HepG2 (cell line): ENCODE results near the gene SOX13. TPM values are rescaled to one million over a fixed set of nuclear protein-coding genes. Genes with fewer than 3 reads are reported as not detected.

Experiments
- ATF7 ChIP-seq, 2 experiments: fragments of 450-650 bp in 1 of 2; sonication (generic) in 1 of 2; formaldehyde crosslinking in 1 of 2; IDR thresholded peaks; 2 replicates each; pipeline versions ENCODE4 v1.4.0 to v1.6.1; 2016 to 2020; ENCODE audit warnings: antibody characterized with exemption in 1 of 2, mild to moderate bottlenecking in 1 of 2, missing genetic modification reagents in 1 of 2
- BCLAF1 ChIP-seq: fragments of 450-650 bp; IDR thresholded peaks from 2 replicates; pipeline ENCODE4 v1.6.1; 2017; ENCODE audit warnings: mild to moderate bottlenecking
- BORCS8-MEF2B ChIP-seq: sonication (generic); formaldehyde crosslinking; IDR thresholded peaks from 2 replicates; pipeline ENCODE4 v1.8.0; 2022; ENCODE audit warnings: mild to moderate bottlenecking, missing genetic modification reagents
- HIVEP1 ChIP-seq: sonication (generic); formaldehyde crosslinking; IDR thresholded peaks from 2 replicates; pipeline ENCODE4 v1.4.0; 2020; ENCODE audit warnings: mild to moderate bottlenecking, missing genetic modification reagents
- HNRNPUL1 ChIP-seq: fragments of 200-400 bp; formaldehyde crosslinking; IDR thresholded peaks from 2 replicates; pipeline ENCODE4 v1.6.1; 2017; ENCODE audit warnings: low read depth, mild to moderate bottlenecking, low read length, moderate library complexity
- KDM4B ChIP-seq: sonication (generic); formaldehyde crosslinking; IDR thresholded peaks from 2 replicates; pipeline ENCODE4 v1.4.0; 2020; ENCODE audit warnings: missing genetic modification reagents
- MAFF ChIP-seq: IDR thresholded peaks from 2 replicates; pipeline ENCODE4 v1.6.1; 2011; ENCODE audit warnings: low read depth, low read length, improper control_type of control experiment
- PAF1 ChIP-seq: IDR thresholded peaks from 2 replicates; pipeline ENCODE4 v1.6.1; 2016; ENCODE audit warnings: missing genetic modification reagents, missing compliant biosample characterization
- PHB2 ChIP-seq: fragments of 450-650 bp; IDR thresholded peaks from 2 replicates; pipeline ENCODE4 v1.6.1; 2018; ENCODE audit not compliant: partially characterized antibody
- SMYD3 ChIP-seq: sonication (generic); formaldehyde crosslinking; IDR thresholded peaks from 2 replicates; pipeline ENCODE4 v1.8.1; 2023; ENCODE audit warnings: mild to moderate bottlenecking, missing genetic modification reagents
- SRY ChIP-seq: sonication (generic); formaldehyde crosslinking; IDR thresholded peaks from 2 replicates; pipeline ENCODE4 v1.8.0; 2022; ENCODE audit warnings: mild to moderate bottlenecking, missing genetic modification reagents
- TEAD2 ChIP-seq: sonication (generic); formaldehyde crosslinking; IDR thresholded peaks from 2 replicates; pipeline ENCODE4 v1.9.0; 2021; ENCODE audit warnings: missing genetic modification reagents
- THYN1 ChIP-seq: sonication (generic); formaldehyde crosslinking; IDR thresholded peaks from 2 replicates; pipeline ENCODE4 v1.8.1; 2023; ENCODE audit warnings: low read depth, mild to moderate bottlenecking, moderate library complexity, missing genetic modification reagents, borderline replicate concordance
- ZBTB39 ChIP-seq: sonication (generic); formaldehyde crosslinking; IDR thresholded peaks from 2 replicates; pipeline ENCODE4 v1.5.0; 2020; ENCODE audit warnings: missing genetic modification reagents
- ZFP36 ChIP-seq: fragments of 150-350 bp; IDR thresholded peaks from 2 replicates; pipeline ENCODE4 v1.6.1; 2018; ENCODE audit warnings: borderline replicate concordance, low read length, low read depth; ENCODE audit not compliant: partially characterized antibody
- ZFP90 ChIP-seq: sonication (generic); formaldehyde crosslinking; IDR thresholded peaks from 2 replicates; pipeline ENCODE4 v1.8.0; 2022; ENCODE audit warnings: missing genetic modification reagents, mild to moderate bottlenecking, inconsistent platforms, borderline replicate concordance
- ZNF207 ChIP-seq: fragments of 450-650 bp; IDR thresholded peaks from 2 replicates; pipeline ENCODE4 v1.6.1; 2016; ENCODE audit warnings: antibody characterized with exemption, borderline replicate concordance
- ZNF256 ChIP-seq: sonication (generic); formaldehyde crosslinking; conservative IDR thresholded peaks from 2 replicates; pipeline ENCODE4 v1.4.0; 2020; ENCODE audit warnings: missing genetic modification reagents
- ZNF292 ChIP-seq: sonication (generic); formaldehyde crosslinking; IDR thresholded peaks from 2 replicates; pipeline ENCODE4 v1.8.1; 2022; ENCODE audit warnings: mild to moderate bottlenecking, low read depth, missing genetic modification reagents, borderline replicate concordance
- ZNF331 ChIP-seq: sonication (generic); formaldehyde crosslinking; IDR thresholded peaks from 2 replicates; pipeline ENCODE4 v1.4.0; 2020; ENCODE audit warnings: missing genetic modification reagents
- ZNF33B ChIP-seq: sonication (generic); formaldehyde crosslinking; IDR thresholded peaks from 2 replicates; pipeline ENCODE4 v1.5.1; 2020; ENCODE audit warnings: mild to moderate bottlenecking, missing genetic modification reagents
- ZNF614 ChIP-seq: IDR thresholded peaks from 2 replicates; pipeline ENCODE4 v1.6.1; 2018; ENCODE audit warnings: missing biosample characterization, missing genetic modification reagents, inconsistent platforms, borderline replicate concordance
- ZNF652 ChIP-seq: IDR thresholded peaks from 2 replicates; pipeline ENCODE4 v1.6.1; 2016; ENCODE audit warnings: low read depth, borderline replicate concordance
- polyA plus RNA-seq, 8 experiments: library from polyadenylated mRNA; depleted of rRNA in 3 of 8; stranded (reverse) in 7 of 8; unstranded in 1 of 8; fragments of >200 nt; fragmentation: Illumina TruSeq in 4 of 8; extraction: Trizol in 4 of 8; gene quantifications; 2 replicates each; pipeline versions ENCODE4 v1.2.1 to v1.2.3, GENCODE V29; 2011 to 2016; ENCODE audit warnings: low read depth in 4 of 8, missing spikeins in 1 of 8, mixed read lengths in 1 of 8; ENCODE audit not compliant: insufficient read depth in 1 of 8
- total RNA-seq, 5 experiments: library from RNA; depleted of rRNA; stranded (reverse); fragments of >200 nt; fragmentation: Illumina TruSeq; extraction: Trizol; gene quantifications; 2 replicates each; pipeline ENCODE4 v1.2.3, GENCODE V29; 2016; ENCODE audit warnings: low read depth in 1 of 5
- TF ChIP-seq, protein P1 (sequence below): sonication (generic); formaldehyde crosslinking; IDR thresholded peaks from 2 replicates; pipeline ENCODE4 v1.4.0; 2020; ENCODE audit warnings: missing genetic modification reagents

The SOX13 gene
- total and polyA plus RNA-seq, 2 of the 13 experiments (the other 11 are each of a cell fraction or from before 2014, with no cell fraction given), result 13.3 to 15.8 TPM

GRCh38 chr1:204074274-204075138, 1.6 kb downstream of the SOX13 start (continued):
- TF ChIP-seq ZNF614 (CRISPR knock-in tag), result no peak
- TF ChIP-seq HIVEP1 (CRISPR knock-in tag), result no peak; the same call in none of the 2 replicates
- no peak for TF ChIP-seq HNRNPUL1
- TF ChIP-seq THYN1 (CRISPR knock-in tag), result no peak
- peak; percentile 76 for TF ChIP-seq ZNF292
- TF ChIP-seq SRY (CRISPR knock-in tag), result no peak; the same call in 1 of the 2 replicates
- TF ChIP-seq ZFP36, result no peak
- no peak for TF ChIP-seq TEAD2
- no peak for TF ChIP-seq ZNF652 (CRISPR knock-in tag)
- TF ChIP-seq, protein P1, sequence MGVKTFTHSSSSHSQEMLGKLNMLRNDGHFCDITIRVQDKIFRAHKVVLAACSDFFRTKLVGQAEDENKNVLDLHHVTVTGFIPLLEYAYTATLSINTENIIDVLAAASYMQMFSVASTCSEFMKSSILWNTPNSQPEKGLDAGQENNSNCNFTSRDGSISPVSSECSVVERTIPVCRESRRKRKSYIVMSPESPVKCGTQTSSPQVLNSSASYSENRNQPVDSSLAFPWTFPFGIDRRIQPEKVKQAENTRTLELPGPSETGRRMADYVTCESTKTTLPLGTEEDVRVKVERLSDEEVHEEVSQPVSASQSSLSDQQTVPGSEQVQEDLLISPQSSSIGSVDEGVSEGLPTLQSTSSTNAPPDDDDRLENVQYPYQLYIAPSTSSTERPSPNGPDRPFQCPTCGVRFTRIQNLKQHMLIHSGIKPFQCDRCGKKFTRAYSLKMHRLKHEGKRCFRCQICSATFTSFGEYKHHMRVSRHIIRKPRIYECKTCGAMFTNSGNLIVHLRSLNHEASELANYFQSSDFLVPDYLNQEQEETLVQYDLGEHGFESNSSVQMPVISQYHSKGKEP (CRISPR knock-in tag), result no peak
- no peak for TF ChIP-seq BCLAF1
- no peak; the same call in none of the 2 replicates for TF ChIP-seq ZFP90
- TF ChIP-seq ATF7 (IDR thresholded peaks at IDR 0.05), result no peak
- no peak for TF ChIP-seq ATF7 (CRISPR knock-in tag; IDR thresholded peaks at IDR 0.05)
- TF ChIP-seq PAF1, result no peak
- TF ChIP-seq ZNF331, result peak; percentile 16; the same call in 1 of the 2 replicates
- no peak; the same call in 1 of the 2 replicates for TF ChIP-seq ZNF256 (CRISPR knock-in tag)
- TF ChIP-seq PHB2, result no peak
- TF ChIP-seq BORCS8-MEF2B, result no peak
- TF ChIP-seq ZNF33B, result 0 out of 2 replicates have a peak, but pooled peaks have one; percentile 33
- TF ChIP-seq SMYD3 (CRISPR knock-in tag), result no peak
- no peak for TF ChIP-seq KDM4B (CRISPR knock-in tag)
- no peak for TF ChIP-seq ZNF207
- TF ChIP-seq MAFF, result no peak
- TF ChIP-seq ZBTB39 (CRISPR knock-in tag), result no peak
